Measurements from ENCODE around the gene FOXS1.

Gene FOXS1

GRCh38 chr20:31843881-31844280 lies 1.5 kb downstream of the FOXS1 start:
- TF ChIP-seq FOXM1 (IDR thresholded peaks at IDR 0.05; ENCODE audit: borderline replicate concordance, low read depth) = no peak
- no peak for TF ChIP-seq CEBPB (IDR thresholded peaks at IDR 0.05)
- no peak for TF ChIP-seq REST (IDR thresholded peaks at IDR 0.05; ENCODE audit: low read depth)
- no peak for TF ChIP-seq EP300 (IDR thresholded peaks at IDR 0.05; ENCODE audit: borderline replicate concordance)
- TF ChIP-seq RAD21 (IDR thresholded peaks at IDR 0.05; ENCODE audit: low read depth) = no peak

- TF ChIP-seq EP300 (IDR thresholded peaks at IDR 0.05; ENCODE audit: borderline replicate concordance) (no peak), TEAD4 (IDR thresholded peaks at IDR 0.05) (no peak), ZBTB7A (IDR thresholded peaks at IDR 0.05; ENCODE audit: low read depth) (no peak), MAX (IDR thresholded peaks at IDR 0.05) (no peak; the same call in 1 of the 2 replicates), TCF12 (IDR thresholded peaks at IDR 0.05; ENCODE audit: low read depth) (no peak), NFIC (IDR thresholded peaks at IDR 0.05) (no peak), YY1 (IDR thresholded peaks at IDR 0.05; ENCODE audit: low read depth) (no peak), EGR1 (IDR thresholded peaks at IDR 0.05) (no peak), REST (IDR thresholded peaks at IDR 0.05; ENCODE audit: low read depth) (no peak), RAD21 (IDR thresholded peaks at IDR 0.05; ENCODE audit: low read depth) (no peak), CEBPB (IDR thresholded peaks at IDR 0.05) (no peak), CREB1 (IDR thresholded peaks at IDR 0.05; ENCODE audit: low read depth) (no peak), FOXM1 (IDR thresholded peaks at IDR 0.05; ENCODE audit: borderline replicate concordance, low read depth) (no peak), TAF1 (IDR thresholded peaks at IDR 0.05; ENCODE audit: low read depth) (no peak)
- TF ChIP-seq, protein P1, sequence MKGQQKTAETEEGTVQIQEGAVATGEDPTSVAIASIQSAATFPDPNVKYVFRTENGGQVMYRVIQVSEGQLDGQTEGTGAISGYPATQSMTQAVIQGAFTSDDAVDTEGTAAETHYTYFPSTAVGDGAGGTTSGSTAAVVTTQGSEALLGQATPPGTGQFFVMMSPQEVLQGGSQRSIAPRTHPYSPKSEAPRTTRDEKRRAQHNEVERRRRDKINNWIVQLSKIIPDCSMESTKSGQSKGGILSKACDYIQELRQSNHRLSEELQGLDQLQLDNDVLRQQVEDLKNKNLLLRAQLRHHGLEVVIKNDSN (IDR thresholded peaks at IDR 0.05) = no peak
Observed at GRCh38 chr20:31843288-31843687, 2.1 kb downstream of the FOXS1 start.

- peak; percentile 95 for TF ChIP-seq EP300 (IDR thresholded peaks at IDR 0.05; ENCODE audit: borderline replicate concordance)
- peak; percentile 77 for TF ChIP-seq FOXM1 (IDR thresholded peaks at IDR 0.05; ENCODE audit: borderline replicate concordance, low read depth)
- no peak for TF ChIP-seq RAD21 (IDR thresholded peaks at IDR 0.05; ENCODE audit: low read depth)
- TF ChIP-seq YY1 (IDR thresholded peaks at IDR 0.05; ENCODE audit: low read depth) = no peak
- 0 out of 2 replicates have a peak, but pooled peaks have one; percentile 14 for TF ChIP-seq TEAD4 (IDR thresholded peaks at IDR 0.05)
- TF ChIP-seq EGR1 (IDR thresholded peaks at IDR 0.05) = no peak
- peak; percentile 79 for TF ChIP-seq NFIC (IDR thresholded peaks at IDR 0.05)
- TF ChIP-seq MAX (IDR thresholded peaks at IDR 0.05) = peak; percentile 26; the same call in 1 of the 2 replicates
- TF ChIP-seq CREB1 (IDR thresholded peaks at IDR 0.05; ENCODE audit: low read depth) = no peak
- peak; percentile 89 for TF ChIP-seq TCF12 (IDR thresholded peaks at IDR 0.05; ENCODE audit: low read depth)
- TF ChIP-seq ZBTB7A (IDR thresholded peaks at IDR 0.05; ENCODE audit: low read depth) = 0 out of 2 replicates have a peak, but pooled peaks have one; percentile 17
- TF ChIP-seq, protein P1 (IDR thresholded peaks at IDR 0.05) = no peak
- TF ChIP-seq REST (IDR thresholded peaks at IDR 0.05; ENCODE audit: low read depth) = no peak
- no peak for TF ChIP-seq TAF1 (IDR thresholded peaks at IDR 0.05; ENCODE audit: low read depth)
- TF ChIP-seq CEBPB (IDR thresholded peaks at IDR 0.05) = no peak
Observed at GRCh38 chr20:31842471-31843157, 2.8 kb downstream of the FOXS1 start.

DNA sequence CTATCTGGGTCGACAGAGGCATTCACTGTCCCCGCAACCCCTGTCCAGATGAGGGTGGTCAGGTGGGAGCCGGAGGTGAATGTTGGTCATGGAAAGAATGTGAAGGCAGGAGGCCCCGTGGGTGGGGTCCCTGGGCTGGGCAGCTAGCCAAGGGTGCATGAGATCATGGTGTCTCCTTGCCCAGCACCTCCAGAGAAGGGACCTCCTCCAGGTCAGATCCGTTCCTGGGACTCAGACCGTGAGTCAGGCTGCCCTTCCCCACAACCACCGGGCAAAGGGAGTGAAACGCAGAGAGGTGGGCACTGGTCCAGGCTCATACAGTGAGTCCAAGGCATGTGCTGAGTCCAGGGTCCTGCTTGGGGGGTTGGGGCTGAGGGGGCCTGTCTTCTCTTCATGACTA lies 3.5 kb downstream of the FOXS1 start:
- peak; percentile 69; the same call in 1 of the 2 replicates for TF ChIP-seq FOXM1 (IDR thresholded peaks at IDR 0.05; ENCODE audit: borderline replicate concordance, low read depth)
- peak; percentile 53; the same call in 1 of the 2 replicates for TF ChIP-seq ZBTB7A (IDR thresholded peaks at IDR 0.05; ENCODE audit: low read depth)
- peak; percentile 93 for TF ChIP-seq NFIC (IDR thresholded peaks at IDR 0.05)
- TF ChIP-seq REST (IDR thresholded peaks at IDR 0.05; ENCODE audit: low read depth) = no peak
- no peak for TF ChIP-seq EGR1 (IDR thresholded peaks at IDR 0.05)
- TF ChIP-seq, protein P1 (IDR thresholded peaks at IDR 0.05) = peak; percentile 60
- no peak for TF ChIP-seq CEBPB (IDR thresholded peaks at IDR 0.05)
- 0 out of 2 replicates have a peak, but pooled peaks have one; percentile 25 for TF ChIP-seq MAX (IDR thresholded peaks at IDR 0.05)
- no peak for TF ChIP-seq YY1 (IDR thresholded peaks at IDR 0.05; ENCODE audit: low read depth)
- 0 out of 2 replicates have a peak, but pooled peaks have one; percentile 8 for TF ChIP-seq RAD21 (IDR thresholded peaks at IDR 0.05; ENCODE audit: low read depth)
- TF ChIP-seq TEAD4 (IDR thresholded peaks at IDR 0.05) = peak; percentile 82
- TF ChIP-seq TCF12 (IDR thresholded peaks at IDR 0.05; ENCODE audit: low read depth) = peak; percentile 92
- TF ChIP-seq EP300 (IDR thresholded peaks at IDR 0.05; ENCODE audit: borderline replicate concordance) = peak; percentile 93
